ENCODE measurements around the gene PFN4. TPM values are rescaled to one million over a fixed set of nuclear protein-coding genes. Genes with fewer than 3 reads are reported as not detected.

The PFN4 gene
- total RNA-seq, 4 donors from 2014 or later = 1.0 TPM; not detected in 3

GRCh38 chr2:24162494-24162893, 39.4 kb upstream of the PFN4 start:
- TF ChIP-seq POLR2A (IDR thresholded peaks at IDR 0.05) = no peak
- TF ChIP-seq CTCF (IDR thresholded peaks at IDR 0.05) = no peak
- TF ChIP-seq EP300 (IDR thresholded peaks at IDR 0.05) = no peak
- no peak for TF ChIP-seq POLR2AphosphoS5 (IDR thresholded peaks at IDR 0.05)
- DNase-seq (ENCODE audit: low spot score in 2 of 2) = no peak
- Histone ChIP-seq H3K36me3 (peaks cover 2% of the 10 kb centered on the region), H3K27ac (no peak overlapping the region), H3K27me3 (no peaks in the 10 kb centered on the region), H3K4me3 (no peak overlapping the region), H3K9me3 (no peaks in the 10 kb centered on the region), H3K4me1 (no peaks in the 10 kb centered on the region)
- WGBS = 96% methylated on average over 1 of the region's 1 CpG

- Histone ChIP-seq H3K36me3 (peaks cover 2% of the 10 kb centered on the region), H3K27ac (no peak overlapping the region), H3K27me3 (no peaks in the 10 kb centered on the region), H3K4me3 (no peak overlapping the region), H3K4me1 (no peaks in the 10 kb centered on the region), H3K9me3 (no peaks in the 10 kb centered on the region)
- TF ChIP-seq EP300 (IDR thresholded peaks at IDR 0.05) (no peak), POLR2AphosphoS5 (IDR thresholded peaks at IDR 0.05) (no peak), CTCF (IDR thresholded peaks at IDR 0.05) (no peak)
- DNase-seq (ENCODE audit: low spot score in 2 of 2) = no peak
These were observed 37.6 kb upstream of the PFN4 start for GRCh38 chr2:24160761-24161160.

GRCh38 chr2:24159708-24160107, 36.6 kb upstream of the PFN4 start:
- Histone ChIP-seq H3K4me1 (no peaks in the 10 kb centered on the region), H3K4me3 (no peak overlapping the region), H3K36me3 (peaks cover 2% of the 10 kb centered on the region), H3K9me3 (no peaks in the 10 kb centered on the region), H3K27ac (no peak overlapping the region), H3K27me3 (no peaks in the 10 kb centered on the region)
- WGBS = 92% methylated on average over 4 of the region's 4 CpGs
- TF ChIP-seq POLR2AphosphoS5 (IDR thresholded peaks at IDR 0.05) = no peak
- no peak for TF ChIP-seq EP300 (IDR thresholded peaks at IDR 0.05)
- no peak for TF ChIP-seq CTCF (IDR thresholded peaks at IDR 0.05)
- TF ChIP-seq POLR2A (IDR thresholded peaks at IDR 0.05) = no peak
- DNase-seq (ENCODE audit: low spot score in 2 of 2) = no peak

GRCh38 chr2:24158131-24158530, 35.0 kb upstream of the PFN4 start:
- 86% methylated on average over 5 of the region's 5 CpGs for WGBS
- H3K27me3 ChIP-seq = no peaks in the 10 kb centered on the region
- no peaks in the 10 kb centered on the region for H3K9me3 ChIP-seq
- H3K27ac ChIP-seq = no peak overlapping the region
- DNase-seq (ENCODE audit: low spot score in 2 of 2) = no peak
- no peak for TF ChIP-seq POLR2A (IDR thresholded peaks at IDR 0.05)
- no peak for TF ChIP-seq EP300 (IDR thresholded peaks at IDR 0.05)
- no peak for TF ChIP-seq POLR2AphosphoS5 (IDR thresholded peaks at IDR 0.05)
- TF ChIP-seq CTCF (IDR thresholded peaks at IDR 0.05) = no peak
- H3K4me3 ChIP-seq = no peak overlapping the region
- no peaks in the 10 kb centered on the region for H3K4me1 ChIP-seq
- peaks cover 5% of the 10 kb centered on the region for H3K36me3 ChIP-seq

GRCh38 chr2:24153478-24153877, 30.3 kb upstream of the PFN4 start:
- TF ChIP-seq CTCF (IDR thresholded peaks at IDR 0.05) = no peak
- TF ChIP-seq EP300 (IDR thresholded peaks at IDR 0.05) = no peak
- no peak for TF ChIP-seq POLR2A (IDR thresholded peaks at IDR 0.05)
- no peak for TF ChIP-seq POLR2AphosphoS5 (IDR thresholded peaks at IDR 0.05)
- 71% methylated on average over 4 of the region's 4 CpGs for WGBS

More at GRCh38 chr2:24153478-24153877, 30.3 kb upstream of the PFN4 start:
- Histone ChIP-seq H3K4me3 (no peak overlapping the region), H3K4me1 (no peaks in the 10 kb centered on the region), H3K9me3 (no peaks in the 10 kb centered on the region), H3K27me3 (no peaks in the 10 kb centered on the region), H3K36me3 (peaks cover 17% of the 10 kb centered on the region), H3K27ac (no peak overlapping the region)
- DNase-seq (ENCODE audit: low spot score in 2 of 2) = no peak

Measured in suprapubic skin (tissue), 4 donors.